ENCODE data around the gene NPAS1. TPM values are rescaled to one million over a fixed set of nuclear protein-coding genes. Genes with fewer than 3 reads are reported as not detected.

NPAS1 gene
- total and polyA plus RNA-seq, 10 donors = 0.85 to 6.3 (median 2.4) TPM

GRCh38 chr19:47024502-47024901 lies 4.9 kb downstream of the NPAS1 start:
- Histone ChIP-seq H3K27me3 (replicated peaks in 1 of 7) (peaks cover 10 to 97% (median 74%) of the 10 kb centered on the region in 7 donors), H3K9me3 (no peaks in the 10 kb centered on the region), H3K36me3 (no peaks in the 10 kb centered on the region), H3K27ac (no peak overlapping the region), H3K4me3 (no peak overlapping the region), H3K4me1 (peaks cover 11 to 43% (median 32%) of the 10 kb centered on the region in 6 donors)
- TF ChIP-seq POLR2AphosphoS5 (IDR thresholded peaks at IDR 0.05) (no peak), CTCF (IDR thresholded peaks at IDR 0.05 in 8 of 11, conservative IDR thresholded peaks at IDR 0.05 in 3 of 11) (no peak)
- DNase-seq = no peak
- intact Hi-C loops (cut with DNase I; ENCODE audit: low total_unique reads) = no loop called here
- WGBS, 5 donors = 59 to 86% (median 73%) methylated on average over 5 of the region's 5 CpGs

- no peak overlapping the region for H3K4me3 ChIP-seq
- no peak overlapping the region for H3K27ac ChIP-seq
- peaks cover 4 to 28% (median 17%) of the 10 kb centered on the region in 6 donors for H3K4me1 ChIP-seq
- WGBS, 5 donors = 70 to 92% (median 78%) methylated on average over 2 of the region's 2 CpGs
- H3K9me3 ChIP-seq = no peaks in the 10 kb centered on the region
- H3K36me3 ChIP-seq = no peaks in the 10 kb centered on the region
- no peak for DNase-seq
- peaks cover 10 to 95% (median 59%) of the 10 kb centered on the region in 7 donors for H3K27me3 ChIP-seq (replicated peaks in 1 of 7)
- intact Hi-C loops (cut with DNase I; ENCODE audit: low total_unique reads) = no loop called here
- TF ChIP-seq CTCF (IDR thresholded peaks at IDR 0.05 in 8 of 11, conservative IDR thresholded peaks at IDR 0.05 in 3 of 11) (no peak), POLR2AphosphoS5 (IDR thresholded peaks at IDR 0.05) (no peak), POLR2A (IDR thresholded peaks at IDR 0.05) (no peak)
Observed at GRCh38 chr19:47026156-47026555, 6.5 kb downstream of the NPAS1 start.

GRCh38 chr19:47026889-47027288 lies 7.3 kb downstream of the NPAS1 start:
- 87 to 93% (median 91%) methylated on average over 7 to 8 of the region's 8 CpGs for WGBS, 5 donors
- Histone ChIP-seq H3K4me3 (no peak overlapping the region), H3K9me3 (no peaks in the 10 kb centered on the region), H3K27ac (no peak overlapping the region), H3K4me1 (peaks cover 0 to 21% (median 9%) of the 10 kb centered on the region in 6 donors), H3K27me3 (replicated peaks in 1 of 7) (peaks cover 5 to 95% (median 54%) of the 10 kb centered on the region in 7 donors), H3K36me3 (no peaks in the 10 kb centered on the region)
- TF ChIP-seq POLR2AphosphoS5 (IDR thresholded peaks at IDR 0.05) (no peak), POLR2A (IDR thresholded peaks at IDR 0.05) (no peak), CTCF (IDR thresholded peaks at IDR 0.05 in 8 of 11, conservative IDR thresholded peaks at IDR 0.05 in 3 of 11) (no peak)
- intact Hi-C loops (cut with DNase I; ENCODE audit: low total_unique reads) = no loop called here
- DNase-seq = no peak

GRCh38 chr19:47027586-47028088 lies 8.0 kb downstream of the NPAS1 start:
- H3K9me3 ChIP-seq = no peaks in the 10 kb centered on the region
- peaks cover 0 to 21% (median 6%) of the 10 kb centered on the region in 6 donors for H3K4me1 ChIP-seq
- DNase-seq = no peak
- no peak overlapping the region for H3K27ac ChIP-seq
- TF ChIP-seq CTCF (IDR thresholded peaks at IDR 0.05 in 8 of 11, conservative IDR thresholded peaks at IDR 0.05 in 3 of 11) (no peak), POLR2AphosphoS5 (IDR thresholded peaks at IDR 0.05) (no peak), POLR2A (IDR thresholded peaks at IDR 0.05) (no peak)
- H3K4me3 ChIP-seq = no peak overlapping the region
- WGBS, 5 donors = 28 to 45% (median 29%) methylated on average over 9 to 12 of the region's 12 CpGs
- intact Hi-C loops (cut with DNase I; ENCODE audit: low total_unique reads) = no loop called here
- no peaks in the 10 kb centered on the region for H3K36me3 ChIP-seq
- peaks cover 5 to 95% (median 54%) of the 10 kb centered on the region in 7 donors for H3K27me3 ChIP-seq (replicated peaks in 1 of 7)
